HepG2 (cell line): Measurements from ENCODE around the gene COPS7A. TPM values are rescaled to one million over a fixed set of nuclear protein-coding genes. Genes with fewer than 3 reads are reported as not detected.

ENCODE experiments used
- ATAD3A ChIP-seq: sonication (generic); formaldehyde crosslinking; IDR thresholded peaks from 2 replicates; pipeline ENCODE4 v1.4.0; 2020; ENCODE audit warnings: missing genetic modification reagents
- CBX1 ChIP-seq: IDR thresholded peaks from one replicate; pipeline ENCODE4 v1.6.1; 2016; ENCODE audit warnings: antibody characterized with exemption, low read depth
- CBX5 ChIP-seq: sonication (generic); formaldehyde crosslinking; IDR thresholded peaks from 2 replicates; pipeline ENCODE4 v1.4.0; 2020; ENCODE audit warnings: missing genetic modification reagents, borderline replicate concordance
- CREM ChIP-seq, 2 experiments: sonication (generic) in 1 of 2; formaldehyde crosslinking in 1 of 2; IDR thresholded peaks; 2 replicates each; pipeline versions ENCODE4 v1.4.0 to v1.6.1; 2016 to 2020; ENCODE audit warnings: antibody characterized with exemption in 1 of 2, mild to moderate bottlenecking in 1 of 2, missing genetic modification reagents in 1 of 2
- GABPB1 ChIP-seq: IDR thresholded peaks from 2 replicates; pipeline ENCODE4 v1.6.1; 2016; ENCODE audit warnings: mild to moderate bottlenecking, missing genetic modification reagents, moderate library complexity, missing compliant biosample characterization
- NCOA1 ChIP-seq: sonication (generic); formaldehyde crosslinking; IDR thresholded peaks from 2 replicates; pipeline ENCODE4 v1.9.0; 2021; ENCODE audit warnings: missing genetic modification reagents
- NFKBIZ ChIP-seq: IDR thresholded peaks from 2 replicates; pipeline ENCODE4 v1.6.1; 2018; ENCODE audit warnings: missing genetic modification reagents, missing compliant biosample characterization
- SPEN ChIP-seq: sonication (generic); formaldehyde crosslinking; IDR thresholded peaks from 2 replicates; pipeline ENCODE4 v1.5.1; 2020; ENCODE audit warnings: low read depth, mild to moderate bottlenecking, missing genetic modification reagents
- TOPORS ChIP-seq: sonication (generic); formaldehyde crosslinking; IDR thresholded peaks from 2 replicates; pipeline ENCODE4 v1.8.0; 2023; ENCODE audit warnings: mild to moderate bottlenecking, missing genetic modification reagents
- TP53 ChIP-seq: sonication (generic); formaldehyde crosslinking; conservative IDR thresholded peaks from 2 replicates; pipeline ENCODE4 v1.4.0; 2020; ENCODE audit warnings: missing genetic modification reagents
- ZNF251 ChIP-seq: sonication (generic); formaldehyde crosslinking; IDR thresholded peaks from 2 replicates; pipeline ENCODE4 v1.9.0; 2021; ENCODE audit warnings: mild to moderate bottlenecking, missing genetic modification reagents
- ZNF687 ChIP-seq: sonication (generic); formaldehyde crosslinking; IDR thresholded peaks from 2 replicates; pipeline ENCODE4 v1.5.1; 2020; ENCODE audit warnings: mild to moderate bottlenecking, missing genetic modification reagents, moderate library complexity
- ZNF740 ChIP-seq: sonication (generic); formaldehyde crosslinking; IDR thresholded peaks from 2 replicates; pipeline ENCODE4 v1.4.0; 2020; ENCODE audit warnings: missing genetic modification reagents
- ZNF850 ChIP-seq: sonication (generic); formaldehyde crosslinking; conservative IDR thresholded peaks from 2 replicates; pipeline ENCODE4 v1.9.0; 2021; ENCODE audit warnings: mild to moderate bottlenecking, missing genetic modification reagents
- polyA plus RNA-seq, 8 experiments: library from polyadenylated mRNA; depleted of rRNA in 3 of 8; stranded (reverse) in 7 of 8; unstranded in 1 of 8; fragments of >200 nt; fragmentation: Illumina TruSeq in 4 of 8; extraction: Trizol in 4 of 8; gene quantifications; 2 replicates each; pipeline versions ENCODE4 v1.2.1 to v1.2.3, GENCODE V29; 2011 to 2016; ENCODE audit warnings: low read depth in 4 of 8, missing spikeins in 1 of 8, mixed read lengths in 1 of 8; ENCODE audit not compliant: insufficient read depth in 1 of 8
- total RNA-seq, 5 experiments: library from RNA; depleted of rRNA; stranded (reverse); fragments of >200 nt; fragmentation: Illumina TruSeq; extraction: Trizol; gene quantifications; 2 replicates each; pipeline ENCODE4 v1.2.3, GENCODE V29; 2016; ENCODE audit warnings: low read depth in 1 of 5
- TF ChIP-seq, protein P1 (sequence below): sonication (generic); formaldehyde crosslinking; IDR thresholded peaks from 2 replicates; pipeline ENCODE4 v1.5.0; 2020; ENCODE audit warnings: mild to moderate bottlenecking, missing genetic modification reagents
- TF ChIP-seq, protein P2 (sequence below): IDR thresholded peaks from 2 replicates; pipeline ENCODE4 v1.6.1; 2018; ENCODE audit warnings: missing genetic modification reagents, mild to moderate bottlenecking, missing compliant biosample characterization
- TF ChIP-seq, protein P3 (sequence below): sonication (generic); formaldehyde crosslinking; IDR thresholded peaks from 2 replicates; pipeline ENCODE4 v1.5.1; 2020; ENCODE audit warnings: missing genetic modification reagents, mild to moderate bottlenecking, borderline replicate concordance
- TF ChIP-seq, protein P4 (sequence below): sonication (generic); formaldehyde crosslinking; IDR thresholded peaks from 2 replicates; pipeline ENCODE4 v1.4.0; 2020; ENCODE audit warnings: missing genetic modification reagents

The COPS7A gene
- total and polyA plus RNA-seq, 2 of the 13 experiments (the other 11 are each of a cell fraction or from before 2014, with no cell fraction given), result 40.0 to 73.6 TPM

GRCh38 chr12:6766651-6767349, 43.0 kb downstream of the COPS7A start (continued):
- no peak for TF ChIP-seq TP53 (CRISPR knock-in tag)
- TF ChIP-seq, protein P1, sequence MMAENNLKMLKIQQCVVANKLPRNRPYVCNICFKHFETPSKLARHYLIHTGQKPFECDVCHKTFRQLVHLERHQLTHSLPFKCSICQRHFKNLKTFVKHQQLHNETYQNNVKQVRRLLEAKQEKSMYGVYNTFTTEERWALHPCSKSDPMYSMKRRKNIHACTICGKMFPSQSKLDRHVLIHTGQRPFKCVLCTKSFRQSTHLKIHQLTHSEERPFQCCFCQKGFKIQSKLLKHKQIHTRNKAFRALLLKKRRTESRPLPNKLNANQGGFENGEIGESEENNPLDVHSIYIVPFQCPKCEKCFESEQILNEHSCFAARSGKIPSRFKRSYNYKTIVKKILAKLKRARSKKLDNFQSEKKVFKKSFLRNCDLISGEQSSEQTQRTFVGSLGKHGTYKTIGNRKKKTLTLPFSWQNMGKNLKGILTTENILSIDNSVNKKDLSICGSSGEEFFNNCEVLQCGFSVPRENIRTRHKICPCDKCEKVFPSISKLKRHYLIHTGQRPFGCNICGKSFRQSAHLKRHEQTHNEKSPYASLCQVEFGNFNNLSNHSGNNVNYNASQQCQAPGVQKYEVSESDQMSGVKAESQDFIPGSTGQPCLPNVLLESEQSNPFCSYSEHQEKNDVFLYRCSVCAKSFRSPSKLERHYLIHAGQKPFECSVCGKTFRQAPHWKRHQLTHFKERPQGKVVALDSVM (CRISPR knock-in tag), result no peak
- TF ChIP-seq CREM (IDR thresholded peaks at IDR 0.05), result no peak
- no peak for TF ChIP-seq CREM (CRISPR knock-in tag; IDR thresholded peaks at IDR 0.05)
- TF ChIP-seq ATAD3A (CRISPR knock-in tag), result no peak
- TF ChIP-seq, protein P2, sequence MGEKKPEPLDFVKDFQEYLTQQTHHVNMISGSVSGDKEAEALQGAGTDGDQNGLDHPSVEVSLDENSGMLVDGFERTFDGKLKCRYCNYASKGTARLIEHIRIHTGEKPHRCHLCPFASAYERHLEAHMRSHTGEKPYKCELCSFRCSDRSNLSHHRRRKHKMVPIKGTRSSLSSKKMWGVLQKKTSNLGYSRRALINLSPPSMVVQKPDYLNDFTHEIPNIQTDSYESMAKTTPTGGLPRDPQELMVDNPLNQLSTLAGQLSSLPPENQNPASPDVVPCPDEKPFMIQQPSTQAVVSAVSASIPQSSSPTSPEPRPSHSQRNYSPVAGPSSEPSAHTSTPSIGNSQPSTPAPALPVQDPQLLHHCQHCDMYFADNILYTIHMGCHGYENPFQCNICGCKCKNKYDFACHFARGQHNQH (CRISPR knock-in tag), result no peak
- TF ChIP-seq ZNF251 (CRISPR knock-in tag), result no peak
- TF ChIP-seq ZNF687 (CRISPR knock-in tag), result peak; percentile 37; the same call in 1 of the 2 replicates
- peak; percentile 57; the same call in 1 of the 2 replicates for TF ChIP-seq GABPB1
- no peak for TF ChIP-seq TOPORS
- TF ChIP-seq CBX1, result no peak
- TF ChIP-seq ZNF850, result no peak
- TF ChIP-seq, protein P3, sequence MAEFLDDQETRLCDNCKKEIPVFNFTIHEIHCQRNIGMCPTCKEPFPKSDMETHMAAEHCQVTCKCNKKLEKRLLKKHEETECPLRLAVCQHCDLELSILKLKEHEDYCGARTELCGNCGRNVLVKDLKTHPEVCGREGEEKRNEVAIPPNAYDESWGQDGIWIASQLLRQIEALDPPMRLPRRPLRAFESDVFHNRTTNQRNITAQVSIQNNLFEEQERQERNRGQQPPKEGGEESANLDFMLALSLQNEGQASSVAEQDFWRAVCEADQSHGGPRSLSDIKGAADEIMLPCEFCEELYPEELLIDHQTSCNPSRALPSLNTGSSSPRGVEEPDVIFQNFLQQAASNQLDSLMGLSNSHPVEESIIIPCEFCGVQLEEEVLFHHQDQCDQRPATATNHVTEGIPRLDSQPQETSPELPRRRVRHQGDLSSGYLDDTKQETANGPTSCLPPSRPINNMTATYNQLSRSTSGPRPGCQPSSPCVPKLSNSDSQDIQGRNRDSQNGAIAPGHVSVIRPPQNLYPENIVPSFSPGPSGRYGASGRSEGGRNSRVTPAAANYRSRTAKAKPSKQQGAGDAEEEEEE (CRISPR knock-in tag), result no peak
- TF ChIP-seq, protein P4, sequence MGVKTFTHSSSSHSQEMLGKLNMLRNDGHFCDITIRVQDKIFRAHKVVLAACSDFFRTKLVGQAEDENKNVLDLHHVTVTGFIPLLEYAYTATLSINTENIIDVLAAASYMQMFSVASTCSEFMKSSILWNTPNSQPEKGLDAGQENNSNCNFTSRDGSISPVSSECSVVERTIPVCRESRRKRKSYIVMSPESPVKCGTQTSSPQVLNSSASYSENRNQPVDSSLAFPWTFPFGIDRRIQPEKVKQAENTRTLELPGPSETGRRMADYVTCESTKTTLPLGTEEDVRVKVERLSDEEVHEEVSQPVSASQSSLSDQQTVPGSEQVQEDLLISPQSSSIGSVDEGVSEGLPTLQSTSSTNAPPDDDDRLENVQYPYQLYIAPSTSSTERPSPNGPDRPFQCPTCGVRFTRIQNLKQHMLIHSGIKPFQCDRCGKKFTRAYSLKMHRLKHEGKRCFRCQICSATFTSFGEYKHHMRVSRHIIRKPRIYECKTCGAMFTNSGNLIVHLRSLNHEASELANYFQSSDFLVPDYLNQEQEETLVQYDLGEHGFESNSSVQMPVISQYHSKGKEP, result no peak
- peak; percentile 57 for TF ChIP-seq SPEN (CRISPR knock-in tag)
- no peak for TF ChIP-seq ZNF740
- TF ChIP-seq NCOA1 (CRISPR knock-in tag), result no peak
- TF ChIP-seq NFKBIZ (CRISPR knock-in tag), result 0 out of 2 replicates have a peak, but pooled peaks have one; percentile 24
- no peak for TF ChIP-seq CBX5 (CRISPR knock-in tag)
